RWPE2 (cell line): ENCODE results near the gene USP6NL.

ENCODE experiments used
- ATAC-seq: fragments of 200-7000 bp; cut with Tn5 transposase; 3 replicates; pipeline ENCODE4 v1.9.1; 2021; ENCODE audit warnings: low read depth
- DNase-seq: peaks from one replicate; pipeline ENCODE4 v3.0.0-alpha.2; 2020; ENCODE audit warnings: low spot score
- H3K27ac ChIP-seq: fragments of 450-650 bp; 2 replicates; pipeline ENCODE4 v1.5.1; 2017; ENCODE audit warnings: mild to moderate bottlenecking; ENCODE audit not compliant: poor library complexity, severe bottlenecking
- H3K27me3 ChIP-seq: fragments of 250-450 bp; sonication (Bioruptor Pico); 2 replicates; pipeline ENCODE4 v1.5.1; 2021; ENCODE audit warnings: mild to moderate bottlenecking, moderate library complexity; ENCODE audit not compliant: insufficient read depth, poor library complexity, severe bottlenecking
- H3K36me3 ChIP-seq: fragments of 250-450 bp; sonication (Bioruptor Pico); 2 replicates; pipeline ENCODE4 v1.5.1; 2020; ENCODE audit warnings: low read depth, mild to moderate bottlenecking, moderate library complexity
- H3K4me1 ChIP-seq: fragments of 250-450 bp; sonication (Bioruptor Pico); 2 replicates; pipeline ENCODE4 v1.5.1; 2021; ENCODE audit warnings: mild to moderate bottlenecking, moderate library complexity; ENCODE audit not compliant: insufficient read depth, poor library complexity, severe bottlenecking
- H3K4me3 ChIP-seq: fragments of 250-450 bp; sonication (Bioruptor Pico); 2 replicates; pipeline ENCODE4 v1.5.1; 2021; ENCODE audit warnings: mild to moderate bottlenecking, moderate library complexity; ENCODE audit not compliant: severe bottlenecking
- H3K9me3 ChIP-seq: fragments of 250-450 bp; sonication (Bioruptor Pico); 2 replicates; pipeline ENCODE4 v1.5.1; 2021; ENCODE audit warnings: mild to moderate bottlenecking, moderate library complexity; ENCODE audit not compliant: severe bottlenecking
- TF ChIP-seq, protein P1 (sequence below): fragments of 450-650 bp; IDR thresholded peaks from one replicate; pipeline ENCODE4 v1.5.1; 2017; ENCODE audit warnings: mild to moderate bottlenecking, moderate library complexity; ENCODE audit not compliant: poor library complexity, severe bottlenecking

Gene USP6NL

DNA sequence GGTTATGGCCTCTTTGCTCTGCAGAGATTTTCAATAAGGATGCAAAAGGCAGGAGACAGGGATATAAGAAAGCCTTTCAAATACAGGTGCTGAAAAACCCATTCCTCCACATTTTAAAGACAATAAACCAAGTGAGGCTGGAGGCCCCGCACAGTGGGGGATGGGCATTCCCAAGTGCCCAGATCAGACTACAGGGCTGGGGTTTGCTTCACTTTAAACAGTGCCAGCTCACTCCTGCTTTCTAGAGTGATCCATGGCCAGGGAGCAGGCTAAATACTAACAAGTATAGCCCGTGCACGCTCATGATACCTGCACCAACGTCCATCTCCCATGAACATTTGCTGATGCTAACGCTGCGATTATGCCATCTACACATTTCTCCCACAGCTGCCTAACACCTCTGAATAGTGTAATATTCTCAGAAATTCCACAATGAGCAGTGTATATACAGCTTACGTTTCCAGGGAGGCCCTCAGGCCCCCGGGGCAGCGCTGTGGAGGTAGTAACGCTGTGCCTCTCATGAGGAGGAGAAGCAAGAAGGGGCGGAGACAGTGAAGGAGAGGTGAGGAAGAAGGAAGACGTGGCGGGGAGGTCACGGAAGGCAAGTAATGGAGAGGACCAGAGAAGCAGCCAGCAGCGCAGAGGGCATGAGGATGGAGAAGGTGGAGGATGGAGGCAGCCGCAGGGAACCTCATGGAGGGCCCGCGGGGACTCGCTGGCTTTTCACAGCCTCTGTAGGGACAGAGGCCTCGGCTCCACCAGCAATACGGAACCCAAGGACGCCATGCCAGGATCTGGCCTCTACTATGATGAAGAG lies 141.7 kb downstream of the USP6NL start:
- Histone ChIP-seq H3K27ac (no peak overlapping the region), H3K36me3 (peaks cover 4% of the 10 kb centered on the region; the same call in 1 of the 2 replicates), H3K27me3 (no peaks in the 10 kb centered on the region), H3K4me1 (peaks cover 3% of the 10 kb centered on the region), H3K9me3 (no peaks in the 10 kb centered on the region), H3K4me3 (no peak overlapping the region)
- ATAC-seq (no peak), DNase-seq (no peak)
- TF ChIP-seq, protein P1, sequence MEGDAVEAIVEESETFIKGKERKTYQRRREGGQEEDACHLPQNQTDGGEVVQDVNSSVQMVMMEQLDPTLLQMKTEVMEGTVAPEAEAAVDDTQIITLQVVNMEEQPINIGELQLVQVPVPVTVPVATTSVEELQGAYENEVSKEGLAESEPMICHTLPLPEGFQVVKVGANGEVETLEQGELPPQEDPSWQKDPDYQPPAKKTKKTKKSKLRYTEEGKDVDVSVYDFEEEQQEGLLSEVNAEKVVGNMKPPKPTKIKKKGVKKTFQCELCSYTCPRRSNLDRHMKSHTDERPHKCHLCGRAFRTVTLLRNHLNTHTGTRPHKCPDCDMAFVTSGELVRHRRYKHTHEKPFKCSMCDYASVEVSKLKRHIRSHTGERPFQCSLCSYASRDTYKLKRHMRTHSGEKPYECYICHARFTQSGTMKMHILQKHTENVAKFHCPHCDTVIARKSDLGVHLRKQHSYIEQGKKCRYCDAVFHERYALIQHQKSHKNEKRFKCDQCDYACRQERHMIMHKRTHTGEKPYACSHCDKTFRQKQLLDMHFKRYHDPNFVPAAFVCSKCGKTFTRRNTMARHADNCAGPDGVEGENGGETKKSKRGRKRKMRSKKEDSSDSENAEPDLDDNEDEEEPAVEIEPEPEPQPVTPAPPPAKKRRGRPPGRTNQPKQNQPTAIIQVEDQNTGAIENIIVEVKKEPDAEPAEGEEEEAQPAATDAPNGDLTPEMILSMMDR: no peak

DNA sequence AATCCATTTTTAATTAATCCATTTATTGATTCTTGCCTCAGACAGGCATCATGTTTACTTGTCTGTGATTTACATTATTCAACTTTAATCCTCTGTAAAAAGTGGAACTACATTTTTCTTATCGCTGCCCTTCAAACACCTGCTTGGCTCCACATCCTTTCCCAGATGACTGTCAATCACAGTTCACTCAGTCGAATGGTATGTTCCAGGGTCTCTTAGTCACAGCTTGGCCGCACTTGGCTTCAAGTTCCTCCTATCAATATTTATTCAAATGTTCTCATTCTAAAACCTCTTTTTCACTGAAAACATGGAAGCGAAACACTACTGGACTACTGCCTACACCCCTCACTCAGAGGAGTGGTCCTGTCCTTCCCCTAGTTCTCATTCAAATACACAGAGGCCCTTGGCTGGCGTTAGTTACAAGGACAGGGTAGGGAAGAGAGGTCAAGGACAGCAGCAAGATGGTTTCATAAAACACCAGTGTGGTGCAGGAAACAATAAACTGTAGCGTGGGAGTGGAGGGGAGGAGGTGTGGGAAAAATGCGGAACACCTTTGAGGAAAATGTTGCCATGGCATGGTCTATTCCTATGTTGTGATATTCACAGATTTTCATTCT lies 143.2 kb downstream of the USP6NL start:
- H3K4me3 ChIP-seq: no peak overlapping the region
- H3K4me1 ChIP-seq: peaks cover 3% of the 10 kb centered on the region
- TF ChIP-seq, protein P1: no peak
- peaks cover 4% of the 10 kb centered on the region; the same call in 1 of the 2 replicates for H3K36me3 ChIP-seq
- H3K27me3 ChIP-seq: no peaks in the 10 kb centered on the region
- no peaks in the 10 kb centered on the region for H3K9me3 ChIP-seq
- no peak overlapping the region for H3K27ac ChIP-seq
- ATAC-seq (peak; percentile 68; the same call in 2 of the 3 replicates), DNase-seq (no peak)

DNA sequence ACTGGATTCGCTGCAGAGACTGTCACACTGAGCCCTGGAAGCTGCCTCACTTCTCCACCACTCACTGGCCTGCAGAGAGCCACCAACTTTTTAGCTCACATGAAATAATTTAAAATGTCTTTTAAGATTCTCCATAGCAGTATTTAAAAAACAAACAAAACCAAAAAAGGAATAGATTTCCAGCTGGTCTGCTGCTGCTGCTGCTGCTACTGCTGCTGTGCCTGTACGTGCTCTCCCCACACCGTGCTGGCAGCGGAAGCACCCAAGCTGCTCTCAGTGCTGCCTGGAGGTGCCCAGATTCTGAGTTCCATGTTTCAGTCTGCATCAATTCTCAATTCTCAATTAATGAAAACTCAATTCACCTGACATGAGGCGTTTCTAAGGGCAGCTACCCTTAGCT lies 146.0 kb downstream of the USP6NL start:
- Histone ChIP-seq H3K27ac (no peak overlapping the region), H3K9me3 (no peaks in the 10 kb centered on the region)
- no peak for ATAC-seq

DNA sequence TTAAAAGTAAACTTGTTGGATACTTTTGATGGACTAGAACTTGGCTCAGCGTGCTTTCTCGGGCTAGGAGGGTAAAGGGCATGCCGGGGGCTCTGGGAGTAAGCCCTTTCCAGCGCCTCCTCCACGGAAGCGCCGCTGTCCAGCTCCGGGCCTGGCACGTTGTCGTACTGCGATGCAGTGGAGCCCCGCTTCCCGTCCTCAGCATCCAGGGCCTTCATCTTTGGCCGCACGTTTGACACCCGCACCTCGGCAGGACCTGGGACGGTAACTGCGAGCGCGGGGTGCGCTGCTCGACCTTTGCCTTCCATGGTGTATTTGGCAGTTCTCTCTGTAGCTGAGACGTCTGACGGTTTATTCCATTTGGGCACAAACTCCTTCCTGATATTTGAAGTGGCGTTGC lies 148.3 kb downstream of the USP6NL start:
- no peak for ATAC-seq
- H3K36me3 ChIP-seq: peaks cover 7% of the 10 kb centered on the region; the same call in 1 of the 2 replicates
- no peaks in the 10 kb centered on the region for H3K9me3 ChIP-seq
- no peak for DNase-seq
- no peaks in the 10 kb centered on the region for H3K4me1 ChIP-seq
- no peaks in the 10 kb centered on the region for H3K27me3 ChIP-seq
- no peak overlapping the region for H3K4me3 ChIP-seq
- H3K27ac ChIP-seq: no peak overlapping the region
- TF ChIP-seq, protein P1: no peak

More for the DNA sequence above, 146.0 kb downstream of the USP6NL start:
- TF ChIP-seq, protein P1: no peak
- H3K4me3 ChIP-seq: no peak overlapping the region
- H3K27me3 ChIP-seq: no peaks in the 10 kb centered on the region
- H3K4me1 ChIP-seq: peaks cover 3% of the 10 kb centered on the region
- peaks cover 4% of the 10 kb centered on the region; the same call in 1 of the 2 replicates for H3K36me3 ChIP-seq
- no peak for DNase-seq
